Spleen (tissue), 11 donors: ENCODE results near the gene ARMC9. TPM values are rescaled to one million over a fixed set of nuclear protein-coding genes. Genes with fewer than 3 reads are reported as not detected.
"Not testable (repeated sequence)": the region's sequence is repeated elsewhere in the genome, so short reads cannot be mapped to it uniquely, and the experiment has no call there.

Experiments
- DNase-seq: peaks from one replicate; pipeline ENCODE4 v3.0.0-alpha.2; 2020
- H3K27ac ChIP-seq, 8 donors: fragments of 200-600 bp; sonication (generic) in 7 of 8; 1 replicate in 4 of 8; 2 replicates in 4 of 8; pipeline versions ENCODE4 v1.5.0 to v1.8.0; 2016 to 2021; ENCODE audit warnings: inconsistent platforms in 4 of 8, mild to moderate bottlenecking in 4 of 8, moderate library complexity in 1 of 8
- H3K27me3 ChIP-seq, 7 donors: fragments of 200-600 bp; sonication (generic) in 6 of 7; replicated peaks in 1 of 7; 1 replicate in 4 of 7; 2 replicates in 3 of 7; pipeline versions ENCODE4 v1.5.0 to v1.8.0; 2016 to 2021; ENCODE audit warnings: inconsistent platforms in 3 of 7, mild to moderate bottlenecking in 1 of 7
- H3K36me3 ChIP-seq, 6 donors: fragments of 200-600 bp; sonication (generic) in 5 of 6; 1 replicate in 4 of 6; 2 replicates in 2 of 6; pipeline versions ENCODE4 v1.5.0 to v1.8.0; 2016 to 2021; ENCODE audit warnings: inconsistent platforms in 2 of 6
- H3K4me1 ChIP-seq, 6 donors: fragments of 200-600 bp; sonication (generic) in 5 of 6; 1 replicate in 3 of 6; 2 replicates in 3 of 6; pipeline versions ENCODE4 v1.5.0 to v1.8.0; 2016 to 2021; ENCODE audit warnings: inconsistent platforms in 3 of 6
- H3K4me3 ChIP-seq, 8 donors: fragments of 200-600 bp; sonication (generic) in 7 of 8; 1 replicate in 4 of 8; 2 replicates in 4 of 8; pipeline versions ENCODE4 v1.5.0 to v1.8.0; 2016 to 2021; ENCODE audit warnings: inconsistent platforms in 4 of 8, mild to moderate bottlenecking in 4 of 8, moderate library complexity in 2 of 8
- H3K9me3 ChIP-seq, 8 donors: fragments of 200-600 bp; sonication (generic) in 7 of 8; 1 replicate in 4 of 8; 2 replicates in 4 of 8; pipeline versions ENCODE4 v1.5.0 to v1.8.0; 2016 to 2021; ENCODE audit warnings: inconsistent platforms in 4 of 8
- POLR2A ChIP-seq, 3 donors: fragments of 450-650 bp; IDR thresholded peaks; one replicate each; pipeline ENCODE4 v1.5.1; 2017; ENCODE audit warnings: antibody characterized with exemption in 3 of 3, mild to moderate bottlenecking in 1 of 3
- POLR2AphosphoS5 ChIP-seq, 3 donors: sonication (generic); formaldehyde crosslinking; IDR thresholded peaks; one replicate each; pipeline ENCODE4 v1.5.1; 2017; ENCODE audit warnings: antibody characterized with exemption in 3 of 3
- WGBS, 5 donors: extraction: QIAGEN DNeasy Blood & Tissue Kit in 3 of 5; methylation state at CpG; one replicate each; pipeline versions ENCODE4 v1.1.5 to v1.1.7; 2013 to 2018; 5-methylcytosine and 5-hydroxymethylcytosine counted together
- intact Hi-C: fragments of 100-400 bp; cut with DNase I; formaldehyde crosslinking; loops from one replicate; pipeline ENCODE4 v1.15.0; 2023; ENCODE audit warnings: low total_unique reads
- polyA plus RNA-seq, 3 donors: library from polyadenylated mRNA; stranded (reverse); fragments of 200-250 nt; gene quantifications; one replicate each; pipeline ENCODE4 v1.2.1, GENCODE V29; 2013
- total RNA-seq, 7 donors: library from RNA; depleted of rRNA in 3 of 7; stranded (reverse); fragments of >200 nt in 3 of 7; fragmentation: NEBNext Ultra II Directional in 4 of 7; extraction: Animal tissue kit (Norgen Biotek cat#: 25700) in 4 of 7; gene quantifications; one replicate each; pipeline versions ENCODE4 v1.1.0 to v1.2.1, GENCODE V29; 2016 to 2021
- TF ChIP-seq, protein P1 (sequence below), 11 experiments: fragments of 200-600 bp in 7 of 11; fragments of 450-650 bp in 4 of 11; sonication (generic) in 4 of 11; IDR thresholded peaks in 8 of 11; conservative IDR thresholded peaks in 3 of 11; 1 replicate in 7 of 11; 2 replicates in 4 of 11; pipeline versions ENCODE4 v1.4.0 to v1.8.0; 2016 to 2021; ENCODE audit warnings: antibody characterized with exemption in 11 of 11, inconsistent platforms in 4 of 11, mild to moderate bottlenecking in 1 of 11
- donor health status: healthy with polysubstance abuse.
- donor health status: DM: no; HTN: no; CAD: no; lungs with moderate emphysema.
- donor health status: DM: no; HTN: no; CAD: no.
- donor health status: Bipolar disorder and iron deficiency.
- donor health status: healthy.
- donor health status: DM: no; HTN: no; CAD: no.
- donor health status: DM: yes; HTN: yes; CAD: no.

Gene ARMC9
- total and polyA plus RNA-seq, 10 donors = 0.83 to 8.9 (median 4.7) TPM

DNA sequence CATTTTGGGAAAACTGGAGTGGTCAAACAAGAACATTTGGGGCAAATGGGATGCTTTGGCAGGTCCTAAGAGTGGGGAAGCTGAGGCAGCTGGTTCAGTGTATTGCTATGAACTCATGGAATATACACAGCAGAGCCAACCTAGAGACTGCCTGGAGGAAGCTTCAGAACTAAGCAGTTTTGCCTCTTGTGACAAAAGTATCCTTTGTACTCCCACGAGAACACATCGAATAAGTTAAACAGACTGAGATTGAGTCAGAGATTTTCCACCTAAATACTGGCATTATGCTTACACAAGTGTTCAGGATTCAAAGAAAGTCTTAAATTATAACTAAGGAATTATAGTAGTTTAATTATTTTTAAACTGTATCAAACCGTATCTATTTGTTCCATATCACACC is 5.2 kb upstream of the ARMC9 start:
- TF ChIP-seq POLR2A (IDR thresholded peaks at IDR 0.05) (no peak), POLR2AphosphoS5 (IDR thresholded peaks at IDR 0.05) (no peak)
- TF ChIP-seq, protein P1, sequence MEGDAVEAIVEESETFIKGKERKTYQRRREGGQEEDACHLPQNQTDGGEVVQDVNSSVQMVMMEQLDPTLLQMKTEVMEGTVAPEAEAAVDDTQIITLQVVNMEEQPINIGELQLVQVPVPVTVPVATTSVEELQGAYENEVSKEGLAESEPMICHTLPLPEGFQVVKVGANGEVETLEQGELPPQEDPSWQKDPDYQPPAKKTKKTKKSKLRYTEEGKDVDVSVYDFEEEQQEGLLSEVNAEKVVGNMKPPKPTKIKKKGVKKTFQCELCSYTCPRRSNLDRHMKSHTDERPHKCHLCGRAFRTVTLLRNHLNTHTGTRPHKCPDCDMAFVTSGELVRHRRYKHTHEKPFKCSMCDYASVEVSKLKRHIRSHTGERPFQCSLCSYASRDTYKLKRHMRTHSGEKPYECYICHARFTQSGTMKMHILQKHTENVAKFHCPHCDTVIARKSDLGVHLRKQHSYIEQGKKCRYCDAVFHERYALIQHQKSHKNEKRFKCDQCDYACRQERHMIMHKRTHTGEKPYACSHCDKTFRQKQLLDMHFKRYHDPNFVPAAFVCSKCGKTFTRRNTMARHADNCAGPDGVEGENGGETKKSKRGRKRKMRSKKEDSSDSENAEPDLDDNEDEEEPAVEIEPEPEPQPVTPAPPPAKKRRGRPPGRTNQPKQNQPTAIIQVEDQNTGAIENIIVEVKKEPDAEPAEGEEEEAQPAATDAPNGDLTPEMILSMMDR (IDR thresholded peaks at IDR 0.05 in 8 of 11, conservative IDR thresholded peaks at IDR 0.05 in 3 of 11) = no peak
- no peak for DNase-seq
- 82 to 95% (median 92%) methylated on average over 3 of the region's 3 CpGs for WGBS, 5 donors
- H3K4me1 ChIP-seq = peaks cover 0 to 32% (median 20%) of the 10 kb centered on the region in 6 donors
- H3K27me3 ChIP-seq = peaks cover 0 to 27% (median 6%) of the 10 kb centered on the region in 7 donors
- H3K4me3 ChIP-seq = no peak overlapping the region
- intact Hi-C loops = loop anchor here (10.0 kb wide), 1 partner anchor 88 kb away; no protein-coding TSS in a partner anchor
- H3K36me3 ChIP-seq = no peaks in the 10 kb centered on the region
- no peak overlapping the region for H3K27ac ChIP-seq
- no peaks in the 10 kb centered on the region for H3K9me3 ChIP-seq

DNA sequence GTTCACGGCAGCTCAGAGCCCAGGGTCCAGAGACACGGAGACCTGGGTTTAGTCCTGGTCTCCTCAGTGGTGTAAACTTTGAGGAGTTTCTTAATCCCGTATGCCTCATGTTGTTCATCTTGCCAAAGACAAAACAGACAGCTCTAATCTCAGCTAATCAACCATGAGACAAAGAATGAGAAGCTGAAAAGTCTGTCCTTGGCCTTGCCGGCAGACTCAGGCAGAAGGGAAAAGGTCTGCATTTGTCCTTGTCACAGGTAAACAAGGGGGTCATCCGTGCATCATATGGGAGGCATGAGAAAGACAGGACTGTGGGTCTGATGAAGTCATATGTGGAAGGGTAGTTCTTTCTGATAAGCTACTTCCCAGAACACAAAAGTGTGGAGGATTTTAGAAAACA is 1.8 kb upstream of the ARMC9 start:
- no peaks in the 10 kb centered on the region for H3K36me3 ChIP-seq
- H3K9me3 ChIP-seq = no peaks in the 10 kb centered on the region
- TF ChIP-seq POLR2AphosphoS5 (IDR thresholded peaks at IDR 0.05) (no peak), POLR2A (IDR thresholded peaks at IDR 0.05) (no peak)
- TF ChIP-seq, protein P1 (IDR thresholded peaks at IDR 0.05 in 8 of 11, conservative IDR thresholded peaks at IDR 0.05 in 3 of 11) = no peak
- peaks cover 0 to 6% (median 0%) of the 10 kb centered on the region in 7 donors for H3K27me3 ChIP-seq
- H3K4me1 ChIP-seq = peaks cover 0 to 31% (median 18%) of the 10 kb centered on the region in 6 donors
- intact Hi-C loops = loop anchor here (10.0 kb wide), 1 partner anchor 92 kb away; no protein-coding TSS in a partner anchor
- no peak overlapping the region for H3K4me3 ChIP-seq
- DNase-seq = no peak
- 88 to 95% (median 92%) methylated on average over 5 of the region's 5 CpGs for WGBS, 5 donors
- H3K27ac ChIP-seq = no peak overlapping the region

DNA sequence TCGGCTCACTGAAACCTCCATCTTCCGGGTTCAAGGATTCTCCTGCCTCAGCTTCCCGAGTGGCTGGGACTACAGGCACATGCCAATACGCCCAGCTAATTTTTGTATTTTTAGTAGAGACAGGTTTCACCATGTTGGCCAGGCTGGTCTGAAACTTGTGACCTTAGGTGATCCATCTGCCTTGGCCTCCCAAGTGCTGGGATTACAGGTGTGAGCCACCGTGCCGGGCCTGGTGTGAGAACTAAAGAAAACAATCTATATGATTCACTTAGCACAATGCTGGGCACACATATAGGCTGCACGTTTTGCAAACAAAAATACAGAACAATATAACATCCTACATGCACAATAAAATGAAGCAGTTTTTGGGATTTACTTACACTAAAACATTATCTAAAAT is 1.2 kb upstream of the ARMC9 start:
- H3K36me3 ChIP-seq, H3K9me3 ChIP-seq, DNase-seq, H3K27ac ChIP-seq, H3K27me3 ChIP-seq: not testable (repeated sequence)
- 86 to 99% (median 91%) methylated on average over 7 of the region's 7 CpGs for WGBS, 5 donors
- intact Hi-C loops = loop anchor here (10.0 kb wide), 1 partner anchor 92 kb away; no protein-coding TSS in a partner anchor
- Histone ChIP-seq H3K4me1 (peaks cover 0 to 25% (median 18%) of the 10 kb centered on the region in 6 donors), H3K4me3 (peak overlapping the region in 2 of 8 donors; percentile 86 to 95)

DNA sequence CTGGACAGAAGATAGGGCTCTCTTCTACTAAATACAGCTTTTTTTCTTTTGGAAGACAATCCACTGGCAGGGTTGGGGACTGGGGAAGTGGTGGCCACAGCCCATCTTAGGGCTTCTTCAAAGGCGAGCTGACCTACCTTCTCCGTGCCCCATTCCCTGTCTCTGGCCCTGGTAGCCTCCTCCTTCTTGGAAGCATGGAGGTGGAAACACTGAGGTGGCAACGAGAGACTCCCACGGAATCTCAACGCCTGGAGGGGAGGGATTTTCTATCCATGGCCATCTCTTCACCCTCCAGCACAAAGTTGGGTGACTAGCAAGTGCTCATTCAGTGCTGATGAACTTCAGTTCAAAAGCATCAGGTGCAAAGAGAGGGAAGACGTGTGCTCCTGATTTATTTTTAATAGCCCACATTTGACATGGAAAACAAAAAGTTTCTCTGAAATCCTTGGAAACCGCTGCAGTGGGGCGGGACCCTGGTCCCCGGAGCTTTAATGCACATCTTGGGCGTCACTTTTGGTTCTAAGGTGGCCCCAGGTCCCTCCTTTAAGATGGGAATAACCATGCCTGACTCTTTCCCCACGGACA is 633 bp upstream of the ARMC9 start:
- Histone ChIP-seq H3K36me3 (no peaks in the 10 kb centered on the region), H3K4me3 (peak overlapping the region; percentile 77 to 99 (median 95)), H3K4me1 (peaks cover 0 to 24% (median 18%) of the 10 kb centered on the region in 6 donors), H3K27ac (peak overlapping the region in 7 of 8 donors; percentile 36 to 75 (median 65)), H3K9me3 (no peaks in the 10 kb centered on the region), H3K27me3 (no peaks in the 10 kb centered on the region)
- WGBS, 5 donors = 27 to 36% (median 34%) methylated on average over 11 of the region's 11 CpGs
- TF ChIP-seq, protein P1 (IDR thresholded peaks at IDR 0.05 in 8 of 11, conservative IDR thresholded peaks at IDR 0.05 in 3 of 11) = no peak
- TF ChIP-seq POLR2AphosphoS5 (IDR thresholded peaks at IDR 0.05) (no peak), POLR2A (IDR thresholded peaks at IDR 0.05) (no peak)
- intact Hi-C loops = loop anchor here (10.0 kb wide), 1 partner anchor 93 kb away; no protein-coding TSS in a partner anchor
- DNase-seq = no peak
